Suppressor macrophage treated with lipopolysaccharide for 4 hours (primary cell): ENCODE results near the gene IL2RA.
A peak's percentile ranks its signal among the peaks of the same experiment; 100 is the strongest.
"Not testable (repeated sequence)": the region's sequence is repeated elsewhere in the genome, so short reads cannot be mapped to it uniquely, and the experiment has no call there.

ENCODE experiments used
- DNase-seq: peaks from one replicate; pipeline ENCODE4 v3.0.0-alpha.2; 2020

Gene IL2RA

DNA sequence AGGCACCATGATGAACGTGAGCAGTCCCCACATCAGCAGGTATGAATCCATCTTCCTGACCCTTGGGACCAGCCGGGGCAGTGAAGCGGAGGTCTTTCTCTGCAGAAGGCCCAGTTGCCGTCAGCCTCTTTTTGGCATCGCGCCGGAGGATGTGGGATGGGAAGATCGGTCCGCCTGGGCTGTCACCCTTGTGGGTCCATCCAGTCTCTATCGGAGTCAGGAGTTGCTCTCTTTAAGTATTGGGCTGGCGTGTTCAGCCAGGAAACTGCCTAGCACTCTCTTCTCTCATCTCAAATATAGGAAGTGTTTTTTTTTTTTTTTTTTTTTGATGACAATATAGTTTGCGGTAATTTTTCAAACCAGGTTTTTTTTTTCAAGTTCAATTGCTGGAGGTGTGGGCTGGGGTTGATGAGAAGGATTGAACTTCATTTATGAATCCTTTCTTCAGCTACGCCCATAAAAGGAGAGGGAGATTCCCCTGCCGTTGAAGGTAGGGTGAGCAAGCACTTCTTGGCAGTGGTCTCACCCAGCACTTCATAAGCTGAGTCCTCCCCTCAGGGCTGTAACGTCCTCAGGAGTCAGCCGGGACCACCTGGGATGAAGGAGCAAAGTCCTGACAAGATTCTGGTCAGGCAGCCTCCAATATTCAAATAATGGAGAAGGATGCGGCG is at the start of gene IL2RA:
IL2RA (minus strand) TSS at position 267 of the 671 bp plus-strand sequence; CDS start at position 51, 216 bp downstream.
- peak; percentile 78 for DNase-seq

DNA sequence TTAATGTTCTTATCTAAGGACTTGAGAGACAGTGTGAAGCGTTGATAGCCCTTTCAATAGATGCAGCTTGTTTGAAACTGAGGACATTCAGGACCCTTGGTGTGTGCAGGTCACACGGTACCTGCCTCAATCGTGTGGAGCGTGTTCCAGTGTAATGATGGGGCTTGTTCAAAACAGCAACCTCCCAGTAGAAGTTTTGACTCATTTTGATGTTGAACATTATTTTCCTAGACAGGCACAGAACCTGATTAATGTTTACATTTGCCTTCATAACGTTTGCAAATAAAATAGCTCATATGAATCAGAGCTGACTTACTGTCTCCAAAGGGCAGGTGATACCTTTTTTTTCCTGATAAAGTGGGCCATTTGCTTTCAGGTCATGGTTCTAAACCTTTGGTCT is 48.0 kb upstream of the IL2RA start:
- no peak for DNase-seq

DNA sequence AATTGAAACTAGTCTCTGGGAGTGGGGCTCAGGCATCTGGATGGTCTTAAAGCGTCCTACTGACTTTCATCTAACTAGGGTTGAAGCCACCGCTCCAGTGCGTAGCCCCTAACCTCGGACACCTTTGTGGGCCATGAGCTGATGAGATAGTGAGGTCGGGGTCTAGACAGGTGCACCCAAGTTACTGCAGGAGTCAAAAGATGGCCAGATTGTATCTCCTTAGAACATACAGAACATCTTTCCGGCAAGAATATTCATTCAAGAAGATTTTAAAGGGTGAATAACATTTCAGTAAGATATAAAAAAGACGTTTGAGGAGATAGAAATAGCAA is 47.2 kb upstream of the IL2RA start:
- no peak for DNase-seq

DNA sequence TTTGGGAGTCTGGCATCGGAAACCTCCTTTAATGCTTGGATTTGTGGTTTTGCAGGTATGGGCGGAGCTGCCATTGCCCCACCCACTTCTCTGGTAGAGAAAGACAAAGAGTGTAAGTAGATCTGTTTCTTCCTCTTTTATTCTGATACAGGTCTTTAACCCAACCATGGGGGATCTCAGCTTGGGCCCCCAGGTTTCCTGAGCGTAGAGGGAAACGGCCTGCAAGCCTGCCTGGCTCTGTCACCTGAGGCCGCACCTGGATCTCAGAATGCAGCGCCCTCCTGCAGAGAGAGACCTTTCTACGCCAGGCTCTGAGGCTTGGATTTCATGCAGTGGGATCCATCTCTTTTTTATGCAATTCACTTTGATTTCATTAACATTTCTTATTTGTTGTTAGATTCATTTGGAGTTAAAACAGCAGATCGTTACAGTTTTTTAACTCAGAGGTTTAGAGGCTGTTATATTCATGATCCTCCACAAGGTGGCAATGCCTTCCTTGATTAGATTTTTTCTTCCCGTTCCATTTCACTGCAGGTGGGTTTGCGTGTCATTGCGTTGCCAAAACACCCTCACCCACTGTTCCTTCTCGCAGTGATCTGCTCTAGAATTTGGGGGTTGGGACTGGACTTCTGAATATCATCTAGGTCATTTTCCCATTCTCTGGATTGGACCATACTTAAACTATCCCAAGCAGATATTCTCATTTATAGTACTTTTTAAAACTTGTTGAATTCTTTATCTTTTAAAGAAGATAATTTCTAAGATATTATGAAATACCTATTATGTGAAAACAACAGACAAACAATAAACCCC is 46.7 kb upstream of the IL2RA start:
- DNase-seq = peak; percentile 66

DNA sequence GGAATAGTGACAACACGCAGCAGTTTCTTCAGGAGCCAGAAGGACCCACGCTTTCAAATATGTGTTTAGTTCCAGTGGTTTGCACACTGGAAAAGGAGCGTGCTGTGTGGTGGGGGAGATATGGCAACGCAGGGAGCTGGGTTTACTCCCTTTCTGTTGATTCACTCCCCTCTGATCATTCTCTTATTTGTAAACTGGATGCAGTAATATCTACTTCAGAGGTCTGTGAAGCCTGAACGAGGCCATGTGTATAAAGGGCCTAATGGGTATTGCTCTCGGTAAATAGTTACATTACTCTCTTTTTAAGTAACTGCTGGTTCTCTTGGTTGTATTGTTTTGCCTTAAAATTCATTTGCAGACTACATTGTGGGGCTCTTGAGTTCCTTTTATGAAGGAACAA is 45.9 kb upstream of the IL2RA start:
- DNase-seq = no peak

DNA sequence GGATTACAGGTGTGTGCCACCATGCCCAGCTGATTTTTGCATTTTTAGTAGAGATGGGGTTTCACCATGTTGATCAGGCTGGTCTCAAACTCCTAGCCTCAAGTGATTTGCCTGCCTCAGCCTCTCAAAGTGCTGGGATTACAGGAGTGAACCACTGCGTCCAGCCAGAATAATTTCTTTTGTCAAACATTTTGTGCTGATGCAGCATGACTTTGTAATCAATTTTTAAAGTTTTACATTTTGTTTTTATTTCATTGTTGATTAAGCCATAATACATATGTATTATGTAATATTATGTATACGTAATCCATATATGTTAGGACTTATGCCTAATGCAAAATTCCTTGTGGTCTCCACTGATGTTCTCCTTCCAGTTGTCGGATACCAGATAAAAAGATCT is 45.4 kb upstream of the IL2RA start:
- DNase-seq = not testable (repeated sequence)

DNA sequence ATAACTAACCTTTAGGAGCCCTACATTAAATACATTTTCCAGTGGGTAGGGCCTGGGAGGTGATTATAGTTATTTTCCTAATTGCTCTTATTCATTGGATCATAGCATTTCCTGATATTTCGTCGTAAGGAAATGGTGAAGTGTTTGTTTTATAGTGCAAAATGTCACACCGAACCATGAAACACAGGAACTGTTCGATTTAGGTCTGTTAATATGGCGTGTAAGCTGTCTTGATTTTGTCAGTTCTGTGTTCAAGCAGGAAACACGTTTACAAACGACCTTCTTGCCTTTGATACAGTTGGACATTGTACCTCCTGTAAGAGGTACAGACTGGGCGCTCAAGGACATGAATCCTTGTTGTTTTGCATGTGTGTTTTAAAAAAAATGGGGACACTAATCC is 41.4 kb upstream of the IL2RA start:
- DNase-seq = no peak

DNA sequence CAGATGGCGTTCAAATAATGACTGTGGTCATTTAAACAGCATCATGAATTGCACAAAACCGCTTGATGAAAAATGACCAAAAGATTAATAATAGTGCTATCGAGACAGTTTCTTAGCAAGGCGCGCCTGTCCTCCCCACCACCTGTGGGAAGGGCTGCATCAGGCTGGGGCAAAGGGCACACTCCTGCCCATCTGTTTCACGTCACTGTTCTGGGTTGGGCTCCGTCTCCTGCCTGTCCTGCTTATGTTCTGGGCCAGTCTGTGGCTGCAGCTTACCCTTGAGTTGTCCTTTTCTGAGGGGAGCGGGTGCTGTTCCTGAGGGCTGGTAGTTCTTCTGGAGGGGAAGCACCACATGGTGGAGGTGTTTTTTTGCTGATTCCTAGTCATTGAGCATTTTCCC is 40.0 kb upstream of the IL2RA start:
- DNase-seq = no peak

DNA sequence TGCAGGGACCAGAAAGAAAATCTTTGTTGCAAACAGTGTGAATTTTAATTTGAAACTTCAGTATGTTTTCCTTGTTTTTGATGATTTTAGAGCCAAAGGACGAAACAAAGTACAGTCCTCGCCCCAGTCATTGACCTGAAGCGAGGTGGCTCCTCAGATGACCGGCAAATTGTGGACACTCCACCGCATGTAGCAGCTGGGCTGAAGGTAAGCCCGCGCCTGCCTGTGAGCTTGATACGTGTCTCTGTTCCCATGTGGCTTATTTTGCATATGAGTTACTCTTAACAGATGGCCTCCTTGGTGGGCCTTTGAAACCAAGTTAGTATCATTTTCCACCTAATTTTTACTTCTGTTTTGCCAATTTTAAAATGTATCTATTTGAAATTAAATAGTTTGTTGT is 39.0 kb upstream of the IL2RA start:
- no peak for DNase-seq

DNA sequence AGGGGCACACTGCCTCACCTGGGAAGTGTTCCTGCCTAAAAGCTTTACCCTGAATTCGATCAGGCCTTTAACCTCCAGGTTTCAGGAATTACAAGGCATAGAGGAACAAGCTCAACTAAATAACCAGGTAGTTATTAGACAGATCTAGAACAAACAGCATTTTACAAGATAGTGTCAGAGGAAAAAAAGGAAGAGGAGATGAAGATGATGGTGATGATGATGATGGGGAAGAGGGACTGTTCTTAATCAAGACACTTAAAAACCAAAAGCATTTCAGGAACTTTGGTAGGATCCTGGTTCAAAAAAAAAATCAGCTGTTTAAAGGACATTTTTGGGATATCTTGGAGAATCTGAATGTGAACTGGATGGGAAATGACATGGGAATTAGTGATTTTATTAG is 38.2 kb upstream of the IL2RA start:
- DNase-seq = no peak

DNA sequence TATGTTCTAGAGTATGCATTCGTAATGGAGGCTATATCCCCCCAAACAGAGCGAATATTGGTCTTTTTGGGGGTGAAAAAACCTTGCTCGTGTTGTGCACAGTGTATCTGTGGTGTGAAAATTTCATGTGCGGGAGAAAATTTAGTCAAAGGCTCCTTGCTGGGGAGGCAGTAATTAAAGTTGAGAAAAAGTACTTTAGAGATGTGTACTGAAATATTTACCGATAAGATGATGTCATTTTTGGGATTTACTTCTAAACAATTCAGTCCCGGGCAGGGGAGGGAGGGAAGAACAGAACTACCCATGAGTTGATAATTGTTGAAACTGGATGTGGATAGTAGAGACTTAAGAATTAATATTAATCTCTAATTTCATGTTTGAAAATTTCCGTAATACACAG is 36.0 kb upstream of the IL2RA start:
- DNase-seq = no peak

DNA sequence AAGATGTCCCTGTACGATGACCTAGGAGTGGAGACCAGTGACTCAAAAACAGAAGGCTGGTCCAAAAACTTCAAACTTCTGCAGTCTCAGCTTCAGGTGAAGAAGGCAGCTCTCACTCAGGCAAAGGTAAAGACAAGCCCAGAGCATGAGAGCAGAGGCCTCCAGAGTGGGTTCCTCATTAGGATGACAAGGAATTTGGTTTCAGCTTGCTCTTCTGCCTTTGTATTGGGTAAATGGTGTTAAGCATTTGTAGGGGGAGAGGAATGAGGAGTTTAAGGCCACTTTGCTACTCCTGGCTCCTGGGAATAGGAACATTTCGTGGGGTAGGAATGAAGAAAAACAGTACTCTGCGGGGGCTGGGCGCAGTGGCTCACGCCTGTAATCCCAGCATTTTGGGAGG is 34.9 kb upstream of the IL2RA start:
- DNase-seq = no peak

DNA sequence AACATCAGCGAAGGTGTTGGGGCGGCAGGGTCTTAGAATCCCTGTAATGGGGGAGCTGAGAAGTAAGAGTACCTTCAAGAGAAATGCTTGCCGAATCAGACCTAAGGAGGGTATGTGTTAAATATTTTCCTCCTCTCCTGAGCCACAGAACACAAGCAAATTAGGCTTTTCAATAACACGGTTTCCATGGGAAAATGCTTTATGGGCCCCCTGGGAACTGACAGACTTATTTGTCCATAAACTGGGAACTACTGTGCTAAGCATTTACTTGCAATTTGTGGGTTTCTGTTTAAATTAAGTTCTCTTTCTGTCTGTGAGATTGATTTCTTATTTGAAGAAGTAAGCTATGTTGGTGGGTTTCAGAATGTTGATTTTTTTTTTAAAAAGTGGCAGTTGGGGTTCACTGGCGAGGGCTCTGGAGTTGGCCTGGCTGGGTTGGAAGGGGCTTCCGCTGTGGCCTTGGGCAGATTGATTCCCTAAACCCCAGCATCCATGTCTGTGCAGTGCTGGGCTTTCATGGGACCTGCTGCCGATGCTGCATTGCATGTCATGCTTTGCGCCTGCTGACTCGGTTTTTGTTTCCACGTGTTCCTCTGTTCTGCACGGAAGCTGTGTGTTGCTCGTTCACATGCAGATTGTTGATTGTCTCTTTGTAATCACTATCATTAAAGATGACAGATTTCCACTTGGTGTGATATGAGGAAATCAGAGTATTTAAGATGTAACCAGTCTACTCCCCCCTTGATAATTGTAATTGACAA is 33.8 kb upstream of the IL2RA start:
- no peak for DNase-seq

DNA sequence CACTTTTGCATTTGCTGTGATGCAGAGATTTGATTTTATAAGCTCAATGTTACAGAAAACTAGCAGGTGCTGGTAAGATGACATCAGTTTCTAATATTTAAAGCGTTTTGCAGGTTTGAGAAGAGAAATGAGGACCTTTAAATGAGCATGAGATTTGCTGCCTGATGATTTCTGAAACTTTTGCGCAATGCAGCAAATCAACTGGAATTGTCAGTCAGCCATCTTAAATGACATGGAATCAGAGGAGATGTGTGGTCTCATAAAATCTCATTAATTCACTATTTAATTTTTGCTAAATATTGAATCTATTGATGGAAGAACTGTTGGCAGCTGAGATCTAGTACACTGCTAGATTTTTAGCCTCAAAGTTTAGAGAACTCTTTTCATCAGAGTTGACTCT is 30.6 kb upstream of the IL2RA start:
- DNase-seq = peak; percentile 19

DNA sequence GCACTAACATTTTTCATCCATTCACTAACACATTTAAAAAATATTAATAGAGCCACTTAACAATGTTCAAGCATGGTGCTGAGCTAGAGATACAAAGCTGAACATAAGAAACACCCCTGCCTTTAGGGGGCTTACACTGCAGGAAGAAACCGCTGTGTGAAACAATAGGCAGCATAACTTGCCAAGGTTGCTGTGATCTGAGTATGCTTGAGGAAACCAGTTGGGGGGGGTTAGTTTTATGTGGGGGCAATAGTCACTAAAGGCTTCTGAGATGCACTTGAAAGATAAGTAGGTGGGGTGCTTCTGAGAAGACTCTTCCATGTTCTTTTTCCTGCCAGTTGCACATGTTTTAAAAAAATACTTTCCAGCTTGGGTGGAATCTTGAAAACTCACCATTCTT is 29.5 kb upstream of the IL2RA start:
- no peak for DNase-seq

DNA sequence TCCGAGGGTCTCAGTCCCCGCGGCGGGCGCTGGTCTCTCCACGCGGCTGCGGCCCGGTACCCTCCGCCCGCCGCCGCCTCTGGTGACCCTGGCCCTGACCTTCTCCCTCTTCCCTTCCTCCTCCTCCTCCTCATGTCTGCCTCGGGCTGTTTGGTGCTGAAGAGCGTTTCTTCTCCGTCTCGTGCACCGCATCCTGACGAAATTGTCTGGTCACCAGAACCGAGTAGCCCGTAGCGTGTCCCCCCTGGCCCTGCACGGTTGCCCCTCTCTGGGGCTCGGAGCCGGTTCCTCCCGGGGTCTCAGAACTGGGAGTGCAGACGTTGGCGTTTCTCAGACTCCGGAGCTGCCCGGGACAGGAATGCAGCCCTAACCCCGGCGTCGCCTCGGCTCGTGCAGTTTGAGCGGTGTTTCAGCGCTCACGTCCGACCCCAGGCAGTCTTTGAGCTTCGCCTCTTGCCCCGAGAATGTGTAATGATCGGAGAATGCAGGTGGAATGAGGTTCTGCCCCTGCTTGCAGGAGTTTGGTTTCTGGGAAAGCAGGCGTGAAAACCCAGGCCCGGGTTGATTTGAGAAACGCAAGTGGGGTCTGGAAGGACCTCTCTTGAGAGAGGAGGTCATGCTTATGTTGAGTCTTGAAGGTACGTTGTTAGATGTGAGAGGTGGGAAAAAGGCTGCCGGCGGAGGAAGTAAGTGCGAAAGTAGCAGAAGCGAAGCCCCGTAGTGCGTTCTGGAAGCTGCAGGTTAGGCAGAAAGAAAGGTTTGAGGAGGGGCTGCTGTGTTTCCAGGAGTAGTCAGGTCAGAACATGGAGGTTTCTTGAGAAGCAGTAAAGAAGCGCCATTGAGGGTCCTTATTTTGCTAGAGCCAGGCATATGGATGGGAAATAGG is 27.4 kb upstream of the IL2RA start:
- DNase-seq = peak; percentile 30

DNA sequence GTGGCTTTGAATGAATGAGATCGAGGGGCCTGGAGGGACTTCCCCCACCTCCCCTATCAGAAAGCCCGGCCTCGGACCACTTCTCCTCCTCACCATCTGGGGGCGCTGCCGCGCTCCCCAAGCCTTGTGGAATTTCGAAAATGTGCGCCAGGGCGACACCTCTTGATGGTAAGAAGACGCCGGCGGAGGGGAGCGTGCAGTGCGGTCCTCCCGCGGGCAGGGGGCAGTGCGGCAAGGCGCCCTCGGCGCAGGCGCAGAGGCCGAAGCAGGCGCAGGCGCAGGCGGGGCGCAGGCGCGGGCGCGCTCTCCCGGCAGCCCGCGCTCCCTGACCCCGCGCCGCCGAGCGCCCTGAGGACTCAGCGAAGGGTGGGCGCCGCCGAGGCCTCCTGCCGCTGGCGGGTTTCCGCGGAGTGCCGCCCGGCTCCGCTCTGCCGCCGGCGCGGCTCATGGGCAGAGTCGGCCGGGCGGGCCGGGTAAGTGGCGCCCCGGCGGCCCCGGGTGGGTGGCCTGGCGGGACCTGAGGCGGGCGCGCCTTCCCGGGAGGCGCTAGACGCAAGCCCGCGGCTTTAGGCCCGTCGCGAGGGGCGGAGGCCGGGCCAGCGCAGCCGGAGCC is 26.7 kb upstream of the IL2RA start, which contains the start of gene RBM17:
RBM17 (plus strand) TSS at position 314 of the 613 bp plus-strand sequence. CDS start 8,032 bp downstream, outside the sequence.
- DNase-seq = peak; percentile 98

DNA sequence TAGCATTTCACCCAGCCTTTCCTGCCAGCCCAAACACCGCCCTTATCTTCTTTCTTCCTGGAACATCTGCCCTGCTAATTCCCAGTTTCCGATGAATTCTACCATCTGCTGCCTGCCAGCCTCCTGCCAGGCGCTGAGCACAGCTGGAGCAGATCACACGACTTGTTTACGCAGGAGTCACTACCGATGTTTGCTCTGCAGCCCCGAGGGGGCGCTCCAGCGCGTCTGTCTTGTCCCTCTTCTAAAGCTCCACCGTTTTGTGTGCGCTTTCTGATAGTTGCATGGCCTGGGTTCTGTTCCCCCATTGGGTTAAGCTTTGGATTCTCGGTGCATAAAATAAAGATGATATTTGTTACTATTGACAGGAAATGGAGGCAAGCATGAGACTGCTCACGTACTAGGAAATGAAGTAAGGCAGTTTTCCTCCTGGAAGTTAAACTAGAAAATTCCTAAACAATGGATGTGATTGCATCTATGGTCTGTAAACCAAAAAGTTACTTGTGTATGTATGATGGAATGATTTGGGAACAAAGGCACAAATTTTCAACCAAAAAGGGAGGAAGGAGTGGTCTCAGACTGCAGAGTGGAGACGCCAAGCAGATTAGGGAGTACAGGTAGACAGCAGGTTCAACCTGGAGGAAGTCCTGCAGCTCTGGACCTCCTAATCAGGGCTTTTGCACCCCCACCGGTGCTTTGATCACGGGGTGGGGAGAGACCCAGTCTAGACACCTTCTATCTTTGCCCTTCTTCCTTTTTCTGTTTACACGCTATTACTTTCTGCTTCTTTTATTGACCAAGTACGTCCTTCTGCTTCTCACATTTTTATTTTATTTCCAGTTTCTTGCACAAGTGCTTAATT is 24.4 kb upstream of the IL2RA start:
- peak; percentile 95 for DNase-seq

DNA sequence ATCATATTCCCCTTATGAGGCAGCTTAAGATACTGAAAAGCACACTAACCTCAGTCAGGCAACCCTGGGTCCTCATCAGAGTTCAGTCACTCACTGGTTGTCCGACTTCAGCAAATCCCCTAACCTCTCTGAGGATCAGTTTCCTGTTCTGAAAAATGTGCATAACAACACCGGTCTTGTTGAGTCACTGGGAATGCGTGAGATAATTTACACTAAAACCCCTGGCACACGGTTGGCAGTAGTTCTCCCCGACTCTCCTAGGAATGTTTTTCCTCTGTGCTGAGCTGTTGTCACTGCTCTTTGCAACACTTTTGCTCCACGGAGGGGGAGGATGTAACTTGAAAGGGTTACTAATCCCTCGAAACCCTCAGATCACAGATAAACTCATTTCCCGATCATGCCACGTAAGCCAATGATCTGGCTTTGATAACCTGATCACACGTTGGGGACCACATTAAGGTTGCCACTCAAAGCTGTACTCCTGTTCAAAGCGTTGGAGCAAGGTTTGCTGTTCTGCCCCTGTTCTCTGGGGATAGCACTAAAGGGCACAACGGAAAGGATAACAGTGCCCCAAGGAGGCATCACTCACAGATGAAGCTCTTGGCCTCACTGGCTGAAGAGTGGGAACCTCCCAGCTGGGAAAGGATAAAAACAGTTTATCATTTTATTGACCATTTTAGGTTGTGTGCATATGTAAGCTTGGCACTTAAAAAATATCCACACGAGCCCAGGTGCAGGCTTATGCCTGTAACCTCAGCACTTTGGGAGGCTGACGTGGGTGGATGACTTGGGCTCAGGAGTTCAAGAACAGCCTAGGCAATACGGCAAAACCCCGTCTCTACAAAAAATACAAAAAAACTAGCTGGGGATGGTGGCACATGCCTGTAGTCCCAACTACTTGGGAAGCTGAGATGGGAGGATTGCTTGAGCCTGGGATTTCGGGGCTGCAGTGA is 21.6 kb upstream of the IL2RA start:
- DNase-seq = no peak
